Thyroid gland (tissue), 4 donors: ENCODE measurements around the gene SLC25A3. TPM values are rescaled to one million over a fixed set of nuclear protein-coding genes. Genes with fewer than 3 reads are reported as not detected.

Experiments used
- DNase-seq, 2 donors: peaks; one replicate each; pipeline ENCODE4 v3.0.0-alpha.2; 2019
- H3K27ac ChIP-seq, 3 donors: fragments of 200-600 bp; sonication (generic); 1 replicate in 2 of 3; 2 replicates in 1 of 3; pipeline ENCODE4 v1.5.1; 2016 to 2019; ENCODE audit warnings: mild to moderate bottlenecking in 1 of 3, moderate library complexity in 1 of 3
- H3K27me3 ChIP-seq: fragments of 200-600 bp; sonication (generic); one replicate; pipeline ENCODE4 v1.5.1; 2019
- H3K36me3 ChIP-seq, 2 donors: fragments of 200-600 bp; sonication (generic); one replicate each; pipeline ENCODE4 v1.5.1; 2016 to 2019
- H3K4me1 ChIP-seq, 2 donors: fragments of 200-600 bp; sonication (generic); one replicate each; pipeline ENCODE4 v1.5.1; 2017 to 2019
- H3K4me3 ChIP-seq, 3 donors: fragments of 200-600 bp; sonication (generic); replicated peaks in 1 of 3; 1 replicate in 2 of 3; 2 replicates in 1 of 3; pipeline ENCODE4 v1.5.1; 2016; ENCODE audit warnings: mild to moderate bottlenecking in 1 of 3
- H3K9me3 ChIP-seq: fragments of 200-600 bp; sonication (generic); one replicate; pipeline ENCODE4 v1.5.1; 2017
- POLR2A ChIP-seq, 2 donors: fragments of 450-650 bp; IDR thresholded peaks; one replicate each; pipeline ENCODE4 v1.6.1; 2017; ENCODE audit warnings: antibody characterized with exemption in 2 of 2, mild to moderate bottlenecking in 2 of 2, moderate library complexity in 1 of 2
- WGBS, 2 donors: methylation state at CpG; one replicate each; pipeline ENCODE4 v1.1.5; 2017; 5-methylcytosine and 5-hydroxymethylcytosine counted together
- intact Hi-C: fragments of 100-400 bp; cut with DNase I; formaldehyde crosslinking; loops from one replicate; pipeline ENCODE4 v1.15.1; 2023
- total RNA-seq, 4 donors: library from RNA; depleted of rRNA; stranded (reverse); fragments of >200 nt; gene quantifications; one replicate each; pipeline ENCODE4 v1.2.3, GENCODE V29; 2016
- TF ChIP-seq, protein P1 (sequence below), 6 experiments: fragments of 200-600 bp in 3 of 6; fragments of 450-650 bp in 3 of 6; sonication (generic) in 3 of 6; IDR thresholded peaks; one replicate each; pipeline ENCODE4 v1.5.1; 2016 to 2019; ENCODE audit warnings: antibody characterized with exemption in 6 of 6, mild to moderate bottlenecking in 2 of 6, inconsistent platforms in 1 of 6, moderate library complexity in 1 of 6

The SLC25A3 gene
- total RNA-seq, 4 donors from 2014 or later, result 439 to 713 (median 472) TPM

DNA sequence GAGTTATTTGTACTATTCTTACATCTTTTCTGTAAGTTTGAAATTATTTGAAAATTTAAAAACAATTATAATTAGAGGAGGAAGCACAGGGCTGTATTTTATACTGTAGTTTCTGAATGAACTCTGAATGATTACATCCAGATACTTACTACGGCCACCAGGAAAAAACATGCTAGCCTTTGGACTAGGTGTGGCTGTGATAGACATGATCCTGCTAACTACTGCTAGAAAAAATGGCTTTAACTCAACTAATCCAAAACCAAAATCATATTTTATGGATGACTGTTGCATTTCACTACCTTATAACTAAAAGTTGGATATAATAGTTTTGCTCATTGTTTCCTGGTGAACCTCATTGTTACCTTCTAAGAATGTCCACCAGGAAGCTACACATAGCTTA is 15.1 kb upstream of the SLC25A3 start:
- H3K27ac ChIP-seq, result no peak overlapping the region
- TF ChIP-seq, protein P1, sequence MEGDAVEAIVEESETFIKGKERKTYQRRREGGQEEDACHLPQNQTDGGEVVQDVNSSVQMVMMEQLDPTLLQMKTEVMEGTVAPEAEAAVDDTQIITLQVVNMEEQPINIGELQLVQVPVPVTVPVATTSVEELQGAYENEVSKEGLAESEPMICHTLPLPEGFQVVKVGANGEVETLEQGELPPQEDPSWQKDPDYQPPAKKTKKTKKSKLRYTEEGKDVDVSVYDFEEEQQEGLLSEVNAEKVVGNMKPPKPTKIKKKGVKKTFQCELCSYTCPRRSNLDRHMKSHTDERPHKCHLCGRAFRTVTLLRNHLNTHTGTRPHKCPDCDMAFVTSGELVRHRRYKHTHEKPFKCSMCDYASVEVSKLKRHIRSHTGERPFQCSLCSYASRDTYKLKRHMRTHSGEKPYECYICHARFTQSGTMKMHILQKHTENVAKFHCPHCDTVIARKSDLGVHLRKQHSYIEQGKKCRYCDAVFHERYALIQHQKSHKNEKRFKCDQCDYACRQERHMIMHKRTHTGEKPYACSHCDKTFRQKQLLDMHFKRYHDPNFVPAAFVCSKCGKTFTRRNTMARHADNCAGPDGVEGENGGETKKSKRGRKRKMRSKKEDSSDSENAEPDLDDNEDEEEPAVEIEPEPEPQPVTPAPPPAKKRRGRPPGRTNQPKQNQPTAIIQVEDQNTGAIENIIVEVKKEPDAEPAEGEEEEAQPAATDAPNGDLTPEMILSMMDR (IDR thresholded peaks at IDR 0.05), result no peak
- no peak for TF ChIP-seq POLR2A (IDR thresholded peaks at IDR 0.05)
- intact Hi-C loops, result no loop called here
- no peaks in the 10 kb centered on the region for H3K27me3 ChIP-seq
- no peak for DNase-seq
- H3K4me1 ChIP-seq, result no peaks in the 10 kb centered on the region
- H3K9me3 ChIP-seq, result no peaks in the 10 kb centered on the region
- no peak overlapping the region for H3K4me3 ChIP-seq
- H3K36me3 ChIP-seq, result no peaks in the 10 kb centered on the region
- 92 to 93% methylated on average over 1 of the region's 1 CpG for WGBS, 2 donors

DNA sequence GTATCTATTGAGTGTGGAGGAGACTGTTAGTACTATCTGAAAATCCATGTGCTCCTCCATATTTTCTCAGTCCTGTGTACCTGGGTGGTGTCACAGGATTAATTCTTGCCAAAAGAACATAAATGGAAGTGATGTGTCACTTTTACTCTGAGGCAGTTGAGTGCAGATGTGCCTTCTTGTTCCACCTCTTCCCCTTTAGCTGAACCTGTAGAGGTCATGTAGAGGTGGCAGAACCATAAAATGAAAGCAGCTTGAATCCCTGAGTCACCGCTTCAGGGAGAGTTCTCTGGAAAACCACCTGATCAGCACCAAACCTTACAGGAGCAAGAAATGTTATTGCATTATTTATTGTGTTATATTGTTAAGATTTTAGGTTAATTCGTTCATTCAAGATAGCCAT is 14.7 kb upstream of the SLC25A3 start:
- DNase-seq, result no peak
- intact Hi-C loops, result no loop called here
- no peaks in the 10 kb centered on the region for H3K4me1 ChIP-seq
- no peak overlapping the region for H3K27ac ChIP-seq
- TF ChIP-seq, protein P1 (IDR thresholded peaks at IDR 0.05), result no peak
- no peak for TF ChIP-seq POLR2A (IDR thresholded peaks at IDR 0.05)
- no peaks in the 10 kb centered on the region for H3K27me3 ChIP-seq
- no peaks in the 10 kb centered on the region for H3K36me3 ChIP-seq
- H3K4me3 ChIP-seq, result no peak overlapping the region
- 78 to 88% methylated on average over 2 of the region's 2 CpGs for WGBS, 2 donors
- H3K9me3 ChIP-seq, result no peaks in the 10 kb centered on the region

DNA sequence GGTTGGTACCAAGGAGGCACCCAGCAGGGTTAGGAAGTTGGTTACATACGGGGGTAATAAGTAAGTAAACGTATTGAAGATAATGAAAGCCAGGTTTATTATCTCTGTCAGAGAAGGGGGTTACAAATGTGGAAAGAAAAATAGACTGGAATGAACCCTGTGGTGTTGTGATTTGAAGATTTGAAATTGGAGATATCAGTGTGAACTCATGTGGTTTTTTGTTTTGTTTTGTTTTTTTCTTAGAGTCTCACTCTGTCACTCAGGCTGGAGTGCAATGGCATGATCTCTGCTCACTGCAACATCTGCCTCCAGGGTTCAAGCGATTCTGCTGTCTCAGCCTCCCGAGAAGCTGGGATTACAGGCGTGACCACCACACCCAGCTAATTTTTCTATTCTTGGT is 14.1 kb upstream of the SLC25A3 start:
- Histone ChIP-seq H3K27ac (no peak overlapping the region), H3K36me3 (no peaks in the 10 kb centered on the region), H3K4me3 (no peak overlapping the region), H3K4me1 (no peaks in the 10 kb centered on the region), H3K9me3 (no peaks in the 10 kb centered on the region), H3K27me3 (no peaks in the 10 kb centered on the region)
- TF ChIP-seq, protein P1 (IDR thresholded peaks at IDR 0.05), result no peak
- no peak for TF ChIP-seq POLR2A (IDR thresholded peaks at IDR 0.05)
- no peak for DNase-seq
- intact Hi-C loops, result no loop called here
- WGBS, 2 donors, result 83 to 84% methylated on average over 5 of the region's 5 CpGs

DNA sequence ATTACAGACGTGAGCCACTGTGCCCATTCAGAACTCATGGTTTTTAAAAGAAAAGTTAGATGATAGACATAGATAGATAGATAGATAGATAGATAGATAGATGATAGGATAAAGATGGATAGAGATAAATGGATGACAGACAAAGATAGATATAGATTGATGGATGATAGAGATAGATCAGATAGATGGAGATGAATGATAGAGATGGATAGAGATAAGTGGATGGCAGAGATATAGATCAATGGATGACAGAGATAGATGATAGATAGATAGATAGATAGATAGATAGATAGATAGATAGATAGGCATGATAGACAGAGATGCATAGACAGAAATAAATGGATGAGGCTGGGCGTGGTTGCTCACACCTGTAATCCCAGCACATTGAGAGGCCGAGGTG is 13.7 kb upstream of the SLC25A3 start:
- no peak for TF ChIP-seq POLR2A (IDR thresholded peaks at IDR 0.05)
- TF ChIP-seq, protein P1 (IDR thresholded peaks at IDR 0.05), result no peak
- H3K27me3 ChIP-seq, result no peaks in the 10 kb centered on the region
- no peaks in the 10 kb centered on the region for H3K4me1 ChIP-seq
- 89 to 91% methylated on average over 3 of the region's 3 CpGs for WGBS, 2 donors
- intact Hi-C loops, result no loop called here
- H3K27ac ChIP-seq, result no peak overlapping the region
- no peak for DNase-seq
- H3K36me3 ChIP-seq, result no peaks in the 10 kb centered on the region
- no peak overlapping the region for H3K4me3 ChIP-seq
- H3K9me3 ChIP-seq, result no peaks in the 10 kb centered on the region

DNA sequence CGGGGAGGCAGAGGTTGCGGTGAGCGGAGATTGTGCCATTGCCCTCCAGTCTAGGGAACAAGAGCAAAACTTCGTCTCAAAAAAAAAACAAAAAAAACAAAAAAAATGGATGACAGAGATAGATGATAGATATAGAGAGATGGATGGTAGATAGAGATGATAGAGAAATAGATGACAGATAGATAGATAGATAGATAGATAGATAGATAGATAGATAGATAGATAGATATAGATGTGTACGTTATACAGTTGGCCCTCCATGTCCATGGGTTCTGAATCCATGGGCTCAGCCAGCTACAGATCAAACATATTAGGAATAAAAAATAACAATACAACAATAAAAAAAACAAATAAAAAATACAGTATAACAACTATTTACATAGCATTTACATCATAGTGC is 12.8 kb upstream of the SLC25A3 start:
- no peak for TF ChIP-seq POLR2A (IDR thresholded peaks at IDR 0.05)
- TF ChIP-seq, protein P1 (IDR thresholded peaks at IDR 0.05), result no peak
- no peaks in the 10 kb centered on the region for H3K27me3 ChIP-seq
- no peak overlapping the region for H3K27ac ChIP-seq
- intact Hi-C loops, result no loop called here
- no peaks in the 10 kb centered on the region for H3K9me3 ChIP-seq
- H3K4me1 ChIP-seq, result no peaks in the 10 kb centered on the region
- 94 to 98% methylated on average over 5 of the region's 5 CpGs for WGBS, 2 donors
- H3K4me3 ChIP-seq, result no peak overlapping the region
- no peak for DNase-seq
- H3K36me3 ChIP-seq, result no peaks in the 10 kb centered on the region
